ENCODE results near the gene MYH16.
"Not testable (repeated sequence)": the region's sequence is repeated elsewhere in the genome, so short reads cannot be mapped to it uniquely, and the experiment has no call there.

Gene MYH16

DNA sequence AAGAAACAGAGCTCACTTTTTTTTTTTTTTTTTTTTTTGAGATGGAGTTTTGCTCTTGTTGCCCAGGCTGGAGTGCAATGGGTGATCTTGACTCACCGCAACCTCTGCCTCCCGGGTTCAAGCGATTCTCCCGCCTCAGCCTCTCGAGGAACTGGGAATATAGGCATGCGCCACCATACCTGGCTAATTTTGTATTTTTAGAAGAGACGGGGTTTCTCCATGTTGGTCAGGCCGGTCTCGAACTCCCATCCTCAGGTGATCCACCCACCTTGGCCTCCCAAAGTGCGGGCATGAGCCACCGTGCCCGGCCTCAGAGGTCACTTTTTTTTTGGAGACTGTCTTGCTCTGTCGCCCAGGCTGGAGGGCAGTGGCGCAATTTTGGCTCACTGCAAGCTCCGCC is 85.9 kb downstream of the MYH16 start:
- not testable (repeated sequence) for DNase-seq

DNA sequence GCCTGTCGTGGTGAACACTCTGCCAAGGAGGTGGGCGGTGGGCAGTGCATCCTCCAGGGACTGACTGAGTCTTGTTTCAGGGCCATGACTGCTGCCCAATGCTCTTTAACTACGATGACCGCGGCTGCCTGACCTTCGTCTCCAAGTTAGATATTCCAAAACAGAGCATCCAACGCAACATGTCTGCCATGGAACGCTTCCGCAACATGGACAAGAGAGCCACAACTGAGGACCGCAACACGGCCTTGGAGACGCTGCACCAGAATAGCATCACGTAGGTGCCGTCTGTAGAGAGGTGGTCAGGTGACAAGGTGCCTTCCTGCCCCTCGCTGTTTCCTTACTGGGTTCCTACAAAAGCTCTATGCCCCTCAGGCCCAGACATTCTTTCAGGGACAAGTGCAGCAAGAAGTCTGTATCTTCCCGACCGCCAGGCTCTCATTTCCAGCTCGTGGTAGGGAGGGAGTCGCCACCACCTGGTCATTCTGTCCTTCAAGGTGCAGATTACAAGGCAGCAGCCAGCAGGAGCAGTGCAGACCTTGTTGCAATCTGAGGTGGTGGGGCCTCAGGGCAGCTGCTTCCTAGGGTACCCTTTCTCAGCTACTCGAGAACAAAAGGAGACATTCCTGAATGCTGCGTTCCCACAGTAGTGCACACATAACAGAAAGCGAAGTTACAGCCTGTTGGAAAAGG is 87.0 kb downstream of the MYH16 start:
- no peak for DNase-seq

All from GOT3 (cell line).